ENCODE measurements around the gene SLC10A7. TPM values are rescaled to one million over a fixed set of nuclear protein-coding genes. Genes with fewer than 3 reads are reported as not detected.

The SLC10A7 gene
- total and polyA plus RNA-seq, 9 of the 15 experiments (the other 6 are each of a cell fraction or from before 2014, with no cell fraction given), result 6.4 to 22.8 (median 16.1) TPM

DNA sequence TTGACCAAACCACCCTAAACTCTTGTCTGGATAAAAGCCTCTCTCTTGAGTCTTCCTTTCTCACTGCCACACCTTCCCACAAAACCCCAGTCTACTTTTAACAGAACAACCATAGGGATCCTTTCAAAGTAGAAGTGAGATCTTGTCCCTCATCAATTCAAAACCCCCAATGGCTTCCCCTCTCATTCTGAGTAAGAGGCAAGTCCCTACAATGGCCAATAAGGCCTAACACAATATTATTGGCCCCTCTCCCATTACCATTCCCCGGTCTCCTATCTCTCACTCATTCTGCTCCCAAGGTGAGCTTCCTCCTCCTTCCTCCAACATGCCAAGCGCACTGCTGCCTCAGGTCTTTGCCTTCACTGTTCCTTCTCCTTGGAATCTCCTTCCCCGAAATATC lies 250.3 kb downstream of the SLC10A7 start:
- H3K9ac ChIP-seq (ENCODE audit: insufficient read depth in 1 of 2, low read depth in 2 of 2, low read length in 2 of 2), result no peak overlapping the region
- DNase-seq (ENCODE audit: extremely low read depth in 1 of 4, low spot score in 3 of 4) (no peak), ATAC-seq (no peak), FAIRE-seq (no peak)
- H3K27ac ChIP-seq (ENCODE audit: extremely low read depth, low read depth, low read length), result no peak overlapping the region
- in situ Hi-C loops (cut with MboI), result no loop called here
- no peaks in the 10 kb centered on the region for H3K9me1 ChIP-seq (ENCODE audit: control insufficient read depth, insufficient read depth, low read length)
- no peak overlapping the region for H2AFZ ChIP-seq (ENCODE audit: low read depth, low read length)
- intact Hi-C loops (cut with micrococcal nuclease), result no loop called here
- POLR2A ChIA-PET, result interaction anchor here (0.6 kb wide), 1 partner anchor 121 kb away, joined by 3 read pairs; no protein-coding TSS in a partner anchor
- H3K27me3 ChIP-seq (ENCODE audit: control insufficient read depth in 2 of 2, insufficient read depth in 2 of 2, low read length in 2 of 2), result no peaks in the 10 kb centered on the region
- no peak overlapping the region for H3K4me2 ChIP-seq (ENCODE audit: insufficient read depth, low read length)
- H3K36me3 ChIP-seq (ENCODE audit: control insufficient read depth, insufficient read depth, low read length), result no peaks in the 10 kb centered on the region
- H4K20me1 ChIP-seq (replicated peaks; ENCODE audit: control insufficient read depth, insufficient read depth, low read length), result no peaks in the 10 kb centered on the region
- no peak overlapping the region for H3K4me3 ChIP-seq
- WGBS (ENCODE audit: insufficient coverage, low coverage, missing lambda C conversion rate), result 63% methylated on average over 2 of the region's 3 CpGs
- peaks cover 0 to 5% of the 10 kb centered on the region in 2 experiments; a peak in 2 of 5 replicates for H3K4me1 ChIP-seq (replicated peaks in 1 of 2; ENCODE audit: control insufficient read depth in 2 of 2, insufficient read depth in 2 of 2, low read length in 2 of 2)
- CTCF ChIA-PET (ENCODE audit: low intra/inter-chr PET ratio), result no interaction called here
- no peaks in the 10 kb centered on the region for H3K79me2 ChIP-seq (ENCODE audit: control insufficient read depth, insufficient read depth, low read length)
- H3K9me3 ChIP-seq (replicated peaks; ENCODE audit: control insufficient read depth, insufficient read depth, low read depth, low read length), result no peaks in the 10 kb centered on the region
- no TSS peak for BruUV-seq (replicated peaks)
- TF ChIP-seq ETV5 (CRISPR knock-in tag; IDR thresholded peaks at IDR 0.05; ENCODE audit: low read depth) (no peak), ZC3H8 (IDR thresholded peaks at IDR 0.05) (no peak), TRIM28 (IDR thresholded peaks at IDR 0.05) (no peak), KDM5B (IDR thresholded peaks at IDR 0.05; ENCODE audit: insufficient replicate concordance, low read depth, low read length) (no peak), NR4A1 (CRISPR knock-in tag; IDR thresholded peaks at IDR 0.05) (no peak), NR4A1 (tag; IDR thresholded peaks at IDR 0.05) (no peak), ZNF695 (CRISPR knock-in tag; IDR thresholded peaks at IDR 0.05) (no peak), SMARCA4 (IDR thresholded peaks at IDR 0.05) (no peak), POLR2AphosphoS2 (IDR thresholded peaks at IDR 0.05; ENCODE audit: low read length) (no peak), MED1 (CRISPR knock-in tag; IDR thresholded peaks at IDR 0.05; ENCODE audit: borderline replicate concordance) (no peak)
- TF ChIP-seq, protein P1, sequence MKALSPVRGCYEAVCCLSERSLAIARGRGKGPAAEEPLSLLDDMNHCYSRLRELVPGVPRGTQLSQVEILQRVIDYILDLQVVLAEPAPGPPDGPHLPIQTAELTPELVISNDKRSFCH (CRISPR knock-in tag; IDR thresholded peaks at IDR 0.05), result no peak
- TF ChIP-seq, protein P1 (tag; IDR thresholded peaks at IDR 0.05), result no peak
- TF ChIP-seq, protein P2, sequence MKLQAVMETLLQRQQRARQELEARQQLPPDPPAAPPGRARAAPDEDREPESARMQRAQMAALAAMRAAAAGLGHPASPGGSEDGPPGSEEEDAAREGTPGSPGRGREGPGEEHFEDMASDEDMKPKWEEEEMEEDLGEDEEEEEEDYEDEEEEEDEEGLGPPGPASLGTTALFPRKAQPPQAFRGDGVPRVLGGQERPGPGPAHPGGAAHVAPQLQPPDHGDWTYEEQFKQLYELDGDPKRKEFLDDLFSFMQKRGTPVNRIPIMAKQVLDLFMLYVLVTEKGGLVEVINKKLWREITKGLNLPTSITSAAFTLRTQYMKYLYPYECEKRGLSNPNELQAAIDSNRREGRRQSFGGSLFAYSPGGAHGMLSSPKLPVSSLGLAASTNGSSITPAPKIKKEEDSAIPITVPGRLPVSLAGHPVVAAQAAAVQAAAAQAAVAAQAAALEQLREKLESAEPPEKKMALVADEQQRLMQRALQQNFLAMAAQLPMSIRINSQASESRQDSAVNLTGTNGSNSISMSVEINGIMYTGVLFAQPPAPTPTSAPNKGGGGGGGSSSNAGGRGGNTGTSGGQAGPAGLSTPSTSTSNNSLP (IDR thresholded peaks at IDR 0.05; ENCODE audit: borderline replicate concordance, low read depth, low read length), result no peak

All from K562 (cell line).